ENCODE results near the gene ID1.

DNA sequence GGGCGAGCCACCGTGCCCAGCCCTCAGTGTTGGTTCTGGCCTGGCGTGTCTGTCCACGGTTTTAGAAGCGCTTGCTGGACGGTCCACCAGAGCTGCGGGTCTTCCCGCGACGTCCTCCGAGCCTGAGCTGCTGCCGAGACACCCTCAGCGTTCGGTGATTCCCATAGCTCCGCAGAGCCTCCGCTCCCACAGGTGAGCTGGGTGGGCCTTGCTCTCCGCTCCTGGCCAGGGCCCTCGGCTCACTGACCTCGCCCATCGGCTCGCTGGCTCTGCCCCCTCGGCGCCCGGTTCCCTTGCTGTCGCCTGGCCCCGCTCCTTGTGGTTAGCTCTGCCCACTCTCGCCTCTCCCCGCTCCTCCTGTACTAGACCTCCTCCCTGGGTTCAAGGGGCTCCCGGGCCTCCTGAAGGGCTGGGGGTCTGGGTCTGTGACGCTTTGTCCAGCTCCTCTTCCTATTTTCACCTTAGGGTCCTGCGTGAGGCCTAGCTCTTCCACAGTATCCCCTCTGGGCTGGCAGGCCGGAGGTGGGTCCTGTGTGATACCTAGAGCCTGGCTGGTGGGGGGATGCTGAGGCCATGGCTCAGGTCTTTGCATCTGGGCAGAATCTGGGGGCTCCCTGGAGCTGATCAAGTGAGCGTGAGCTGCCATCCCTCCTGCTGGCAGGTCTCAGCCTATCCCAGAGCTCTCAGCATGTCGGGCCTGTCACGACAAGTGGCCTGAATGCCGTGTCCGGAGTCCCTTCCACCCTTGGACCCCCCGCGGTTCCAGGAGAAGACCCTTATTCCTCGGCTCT is 27.7 kb downstream of the ID1 start:
- TF ChIP-seq, protein P1, sequence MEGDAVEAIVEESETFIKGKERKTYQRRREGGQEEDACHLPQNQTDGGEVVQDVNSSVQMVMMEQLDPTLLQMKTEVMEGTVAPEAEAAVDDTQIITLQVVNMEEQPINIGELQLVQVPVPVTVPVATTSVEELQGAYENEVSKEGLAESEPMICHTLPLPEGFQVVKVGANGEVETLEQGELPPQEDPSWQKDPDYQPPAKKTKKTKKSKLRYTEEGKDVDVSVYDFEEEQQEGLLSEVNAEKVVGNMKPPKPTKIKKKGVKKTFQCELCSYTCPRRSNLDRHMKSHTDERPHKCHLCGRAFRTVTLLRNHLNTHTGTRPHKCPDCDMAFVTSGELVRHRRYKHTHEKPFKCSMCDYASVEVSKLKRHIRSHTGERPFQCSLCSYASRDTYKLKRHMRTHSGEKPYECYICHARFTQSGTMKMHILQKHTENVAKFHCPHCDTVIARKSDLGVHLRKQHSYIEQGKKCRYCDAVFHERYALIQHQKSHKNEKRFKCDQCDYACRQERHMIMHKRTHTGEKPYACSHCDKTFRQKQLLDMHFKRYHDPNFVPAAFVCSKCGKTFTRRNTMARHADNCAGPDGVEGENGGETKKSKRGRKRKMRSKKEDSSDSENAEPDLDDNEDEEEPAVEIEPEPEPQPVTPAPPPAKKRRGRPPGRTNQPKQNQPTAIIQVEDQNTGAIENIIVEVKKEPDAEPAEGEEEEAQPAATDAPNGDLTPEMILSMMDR (IDR thresholded peaks at IDR 0.05; ENCODE audit: poor library complexity, severe bottlenecking), result no peak
- no peak for TF ChIP-seq EZH2 (IDR thresholded peaks at IDR 0.05; ENCODE audit: borderline replicate concordance, insufficient read depth, low read length, poor library complexity, severe bottlenecking)
- no peak for TF ChIP-seq POLR2AphosphoS5 (IDR thresholded peaks at IDR 0.05)
- no peak for TF ChIP-seq MXI1 (conservative IDR thresholded peaks at IDR 0.05; ENCODE audit: poor library complexity, severe bottlenecking)
- TF ChIP-seq, protein P2, sequence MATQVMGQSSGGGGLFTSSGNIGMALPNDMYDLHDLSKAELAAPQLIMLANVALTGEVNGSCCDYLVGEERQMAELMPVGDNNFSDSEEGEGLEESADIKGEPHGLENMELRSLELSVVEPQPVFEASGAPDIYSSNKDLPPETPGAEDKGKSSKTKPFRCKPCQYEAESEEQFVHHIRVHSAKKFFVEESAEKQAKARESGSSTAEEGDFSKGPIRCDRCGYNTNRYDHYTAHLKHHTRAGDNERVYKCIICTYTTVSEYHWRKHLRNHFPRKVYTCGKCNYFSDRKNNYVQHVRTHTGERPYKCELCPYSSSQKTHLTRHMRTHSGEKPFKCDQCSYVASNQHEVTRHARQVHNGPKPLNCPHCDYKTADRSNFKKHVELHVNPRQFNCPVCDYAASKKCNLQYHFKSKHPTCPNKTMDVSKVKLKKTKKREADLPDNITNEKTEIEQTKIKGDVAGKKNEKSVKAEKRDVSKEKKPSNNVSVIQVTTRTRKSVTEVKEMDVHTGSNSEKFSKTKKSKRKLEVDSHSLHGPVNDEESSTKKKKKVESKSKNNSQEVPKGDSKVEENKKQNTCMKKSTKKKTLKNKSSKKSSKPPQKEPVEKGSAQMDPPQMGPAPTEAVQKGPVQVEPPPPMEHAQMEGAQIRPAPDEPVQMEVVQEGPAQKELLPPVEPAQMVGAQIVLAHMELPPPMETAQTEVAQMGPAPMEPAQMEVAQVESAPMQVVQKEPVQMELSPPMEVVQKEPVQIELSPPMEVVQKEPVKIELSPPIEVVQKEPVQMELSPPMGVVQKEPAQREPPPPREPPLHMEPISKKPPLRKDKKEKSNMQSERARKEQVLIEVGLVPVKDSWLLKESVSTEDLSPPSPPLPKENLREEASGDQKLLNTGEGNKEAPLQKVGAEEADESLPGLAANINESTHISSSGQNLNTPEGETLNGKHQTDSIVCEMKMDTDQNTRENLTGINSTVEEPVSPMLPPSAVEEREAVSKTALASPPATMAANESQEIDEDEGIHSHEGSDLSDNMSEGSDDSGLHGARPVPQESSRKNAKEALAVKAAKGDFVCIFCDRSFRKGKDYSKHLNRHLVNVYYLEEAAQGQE (IDR thresholded peaks at IDR 0.05; ENCODE audit: borderline replicate concordance), result no peak
- TF ChIP-seq RAD21 (conservative IDR thresholded peaks at IDR 0.05), result no peak
- no peak for TF ChIP-seq EP300 (conservative IDR thresholded peaks at IDR 0.05; ENCODE audit: poor library complexity, severe bottlenecking)

Measured in neural cell (in vitro differentiated cells).